ENCODE measurements around the gene KIF26B.
"Not testable (repeated sequence)": the region's sequence is repeated elsewhere in the genome, so short reads cannot be mapped to it uniquely, and the experiment has no call there.

The KIF26B gene

DNA sequence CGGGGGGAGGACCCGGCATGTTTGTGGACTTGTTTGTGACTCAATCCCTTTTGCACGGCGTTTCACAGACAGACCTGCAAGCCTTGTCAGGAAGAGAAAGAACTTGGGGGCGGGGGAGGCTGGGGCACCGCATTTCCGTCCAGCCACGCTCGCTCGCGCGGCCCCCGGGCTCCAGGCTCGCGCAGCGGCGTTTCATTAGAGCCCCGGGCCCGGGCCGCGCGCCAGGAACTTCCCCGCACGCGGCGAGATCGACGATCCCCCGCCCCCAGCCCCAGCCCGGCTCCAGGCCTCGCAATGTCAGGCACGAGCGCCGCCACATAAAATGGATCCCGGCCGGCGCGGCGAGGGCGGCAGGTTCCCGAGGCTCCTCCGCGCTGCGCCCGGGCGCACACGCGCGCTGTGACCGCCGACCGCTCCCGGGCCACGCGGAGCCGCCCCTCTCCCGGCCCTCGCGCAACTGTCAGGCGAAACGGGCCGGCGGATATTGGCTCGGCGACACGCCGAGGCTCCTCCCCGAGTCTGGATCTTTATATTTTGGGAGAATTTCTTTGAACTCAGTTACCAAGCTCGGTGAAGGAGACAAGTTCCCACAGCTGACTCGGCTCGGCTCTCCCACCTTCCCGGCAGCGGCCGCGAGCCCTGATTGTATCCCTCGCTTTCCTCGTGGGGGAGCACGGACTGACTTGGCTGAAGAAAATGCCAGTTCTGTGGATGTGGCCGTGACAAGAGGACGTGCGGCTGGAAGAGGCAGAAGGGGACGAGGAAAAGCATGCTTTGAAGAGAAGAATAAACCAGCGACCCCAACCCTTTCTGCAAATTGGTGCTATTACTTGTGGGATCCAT lies at the start of gene KIF26B:
Gene KIF26B (plus strand): TSS at position 557 of the 843 bp plus-strand sequence. CDS start 440 bp downstream, outside the sequence.
- peak; percentile 70 for DNase-seq (ENCODE audit: low spot score)

DNA sequence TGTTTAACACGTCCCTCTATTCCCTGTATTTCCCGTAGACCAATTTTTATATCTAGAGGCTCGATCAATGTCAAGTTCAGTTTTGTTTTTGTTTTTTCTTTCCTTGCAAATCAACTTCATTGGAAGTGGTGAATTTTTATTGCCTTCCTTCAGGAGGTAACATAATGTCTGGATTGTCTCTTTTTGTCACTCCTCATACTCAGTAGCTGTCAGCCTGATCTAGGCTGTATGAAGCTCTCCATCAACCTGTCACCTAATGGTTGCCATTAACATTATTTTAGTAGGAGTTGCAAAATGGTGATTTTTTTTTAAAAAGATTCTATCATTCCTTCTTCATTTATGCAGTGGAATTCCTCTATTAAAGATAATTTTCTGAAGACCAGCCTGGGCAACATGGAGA lies 49.7 kb upstream of the KIF26B start:
- no peak for DNase-seq (ENCODE audit: low spot score)

- DNase-seq (ENCODE audit: low spot score): no peak
These were observed 48.9 kb upstream of the KIF26B start for GRCh38 chr1:245105815-245106410.

DNA sequence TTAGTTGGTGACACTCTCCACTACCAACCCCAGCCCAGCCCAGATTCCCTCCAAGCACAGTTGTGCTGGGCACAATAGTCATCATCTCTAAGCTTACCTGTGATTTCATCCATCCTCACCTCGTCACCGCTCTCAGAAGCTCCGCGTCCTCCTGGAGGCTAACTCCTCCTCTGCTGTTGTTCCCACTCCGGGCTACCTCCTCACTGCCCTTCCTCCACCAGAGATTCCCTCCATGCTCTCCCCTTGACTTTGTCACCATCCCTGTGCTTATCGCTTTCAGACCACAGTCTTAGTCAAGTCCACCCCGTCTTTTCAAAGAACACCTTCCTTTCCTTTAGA lies 47.0 kb upstream of the KIF26B start:
- no peak for DNase-seq (ENCODE audit: low spot score)

GRCh38 chr1:245108246-245108645 lies 46.5 kb upstream of the KIF26B start:
- DNase-seq (ENCODE audit: low spot score): no peak

DNA sequence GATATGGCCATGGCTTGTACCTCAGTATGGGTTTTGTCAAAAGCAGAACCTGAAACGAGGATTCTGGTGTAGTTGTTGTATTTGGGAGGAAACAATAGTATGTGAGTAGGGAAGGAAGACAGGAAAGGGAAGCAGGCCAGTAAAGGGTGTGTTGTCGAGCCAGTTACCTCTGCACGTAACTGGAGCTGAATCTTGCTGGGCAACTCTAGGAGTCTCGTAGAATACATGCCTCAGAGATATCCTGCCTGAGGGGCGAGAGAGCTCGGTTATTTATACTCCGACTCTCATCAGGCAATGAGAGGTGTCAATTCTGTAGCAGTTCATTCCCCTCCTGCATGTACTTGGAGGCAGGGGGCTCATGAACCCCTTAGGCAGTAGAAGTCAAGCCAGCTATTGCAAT lies 45.9 kb upstream of the KIF26B start:
- DNase-seq (ENCODE audit: low spot score): no peak

DNA sequence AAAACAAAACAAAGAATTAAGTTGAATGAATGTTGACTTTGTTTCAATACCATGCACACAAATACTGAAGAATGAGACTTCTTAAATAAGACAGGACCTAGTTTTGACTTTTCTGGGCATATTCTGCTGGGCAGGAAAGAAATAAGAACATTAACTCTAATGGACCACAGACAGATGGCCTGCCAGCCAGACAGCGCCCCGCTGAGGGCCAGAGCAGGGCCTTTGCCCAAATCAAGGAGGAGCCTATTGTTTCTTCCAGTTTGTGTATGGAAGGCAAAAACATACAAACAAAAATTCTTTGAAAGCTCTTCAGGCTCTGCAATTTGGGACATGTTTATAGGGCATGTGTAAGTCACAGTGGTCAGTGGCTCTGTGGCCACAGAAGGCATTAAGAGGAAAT lies 44.4 kb upstream of the KIF26B start:
- no peak for DNase-seq (ENCODE audit: low spot score)

- DNase-seq (ENCODE audit: low spot score): no peak
These were observed 43.7 kb upstream of the KIF26B start for GRCh38 chr1:245111073-245111472.

- no peak for DNase-seq (ENCODE audit: low spot score)
These were observed 41.1 kb upstream of the KIF26B start for GRCh38 chr1:245113649-245114048.

GRCh38 chr1:245116131-245116530 lies 38.7 kb upstream of the KIF26B start:
- DNase-seq (ENCODE audit: low spot score): no peak

DNA sequence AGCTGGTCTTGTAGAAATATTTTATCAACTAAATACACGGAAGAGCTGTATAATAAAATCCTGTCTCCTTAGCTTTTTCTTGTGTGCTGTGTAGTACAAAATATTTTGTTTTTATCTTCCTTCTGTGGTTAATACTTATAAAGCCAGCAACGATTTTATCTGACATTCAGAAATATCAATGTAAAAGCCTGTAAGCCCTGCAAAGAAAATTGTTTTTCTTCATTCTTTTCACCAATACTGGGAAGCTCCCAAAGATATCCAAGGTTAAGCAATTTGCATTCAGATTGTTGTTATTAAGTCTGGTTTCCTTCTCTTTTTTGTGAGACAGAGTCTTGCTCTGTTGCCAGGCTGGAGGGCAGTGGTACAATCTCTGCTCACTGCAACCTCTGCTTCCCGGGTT lies 38.0 kb upstream of the KIF26B start:
- DNase-seq (ENCODE audit: low spot score): no peak

- DNase-seq (ENCODE audit: low spot score): no peak
These were observed 36.7 kb upstream of the KIF26B start for GRCh38 chr1:245118066-245118465.

- no peak for DNase-seq (ENCODE audit: low spot score)
These were observed 36.0 kb upstream of the KIF26B start for GRCh38 chr1:245118806-245119205.

- DNase-seq (ENCODE audit: low spot score): no peak
These were observed 33.3 kb upstream of the KIF26B start for GRCh38 chr1:245121523-245121922.

GRCh38 chr1:245124241-245124640 lies 30.5 kb upstream of the KIF26B start:
- DNase-seq (ENCODE audit: low spot score): no peak

GRCh38 chr1:245124644-245125043 lies 30.1 kb upstream of the KIF26B start:
- no peak for DNase-seq (ENCODE audit: low spot score)

- DNase-seq (ENCODE audit: low spot score): no peak
These were observed 28.3 kb upstream of the KIF26B start for GRCh38 chr1:245126530-245126929.

DNA sequence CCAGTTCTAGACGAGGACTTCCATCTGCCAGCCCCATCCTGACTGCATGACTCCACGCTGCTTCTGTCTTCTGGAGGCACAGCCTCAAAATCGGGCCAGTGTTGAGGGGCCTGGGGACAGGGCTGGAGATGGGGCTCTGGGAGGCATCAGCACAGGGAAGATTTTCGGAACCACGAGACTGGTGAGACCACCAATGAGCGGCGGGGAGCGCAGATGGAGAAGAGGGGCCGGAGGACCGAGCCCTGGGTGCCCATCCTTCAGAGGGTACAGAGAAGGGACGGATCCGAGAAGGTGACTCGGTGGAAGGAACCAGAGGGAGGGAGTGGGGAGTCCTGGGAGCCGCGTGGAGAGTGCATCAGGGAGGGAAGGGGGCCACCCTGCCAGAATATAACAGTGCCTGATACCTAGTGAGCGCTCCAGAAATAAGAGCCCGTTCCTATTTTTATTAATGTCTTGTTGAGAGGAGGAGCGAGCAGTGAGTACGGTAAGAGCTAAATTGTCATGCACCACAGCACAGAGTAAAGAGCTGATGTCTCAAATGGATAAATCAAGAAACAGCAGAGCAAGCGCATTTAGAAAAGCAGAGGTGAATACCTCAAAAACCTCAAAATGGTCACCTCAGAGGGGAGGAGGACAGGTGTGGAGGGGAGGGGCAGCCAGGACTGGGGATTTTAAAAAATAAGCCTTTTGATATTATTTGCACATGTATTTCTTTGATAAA lies 26.2 kb upstream of the KIF26B start:
- DNase-seq (ENCODE audit: low spot score): no peak

DNA sequence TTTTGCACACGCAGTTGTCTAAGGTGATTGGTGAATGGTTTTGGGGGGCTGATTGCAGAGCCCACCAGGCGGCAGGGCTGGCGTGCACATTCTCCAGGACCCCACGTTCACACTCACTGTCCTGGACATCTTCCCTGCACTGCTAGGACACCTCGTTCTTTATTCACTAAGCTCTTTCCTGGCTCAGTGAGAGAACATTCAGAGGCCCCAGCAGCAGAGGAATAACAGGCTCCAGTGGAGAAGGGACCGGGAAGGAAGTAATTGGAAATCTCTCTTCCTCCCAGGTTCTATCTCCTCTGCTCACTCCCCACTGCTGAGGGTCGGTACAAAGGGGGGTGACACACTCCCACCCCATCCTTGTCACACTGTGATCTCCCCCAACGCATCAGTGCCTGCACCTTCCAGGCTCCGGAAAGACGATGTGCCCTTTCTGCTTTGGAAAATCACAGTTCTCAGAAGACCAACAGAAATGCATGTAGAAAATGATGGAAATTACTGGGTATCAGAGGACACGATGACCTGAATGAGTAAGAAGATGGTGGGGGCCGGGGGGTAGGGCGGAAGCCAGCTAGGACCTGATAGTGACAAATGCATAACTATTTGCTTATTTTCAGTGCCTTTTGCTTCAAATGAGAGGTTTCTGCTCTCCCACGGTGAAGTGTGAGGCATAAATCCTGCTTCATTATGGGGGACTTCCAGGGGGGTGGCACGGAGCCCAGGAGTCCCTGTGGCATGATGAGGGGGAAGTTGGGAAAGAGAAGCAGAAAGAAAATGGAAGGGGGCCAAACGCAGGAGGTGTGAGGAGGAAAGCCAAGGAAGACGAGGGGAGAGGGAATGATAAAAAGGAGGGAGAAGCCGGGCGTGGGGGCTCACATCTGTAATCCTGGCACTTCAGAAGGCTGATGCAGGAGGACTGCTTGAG lies 25.2 kb upstream of the KIF26B start:
- DNase-seq (ENCODE audit: low spot score): no peak

GRCh38 chr1:245130281-245131025 lies 24.3 kb upstream of the KIF26B start:
- not testable (repeated sequence) for DNase-seq (ENCODE audit: low spot score)

DNA sequence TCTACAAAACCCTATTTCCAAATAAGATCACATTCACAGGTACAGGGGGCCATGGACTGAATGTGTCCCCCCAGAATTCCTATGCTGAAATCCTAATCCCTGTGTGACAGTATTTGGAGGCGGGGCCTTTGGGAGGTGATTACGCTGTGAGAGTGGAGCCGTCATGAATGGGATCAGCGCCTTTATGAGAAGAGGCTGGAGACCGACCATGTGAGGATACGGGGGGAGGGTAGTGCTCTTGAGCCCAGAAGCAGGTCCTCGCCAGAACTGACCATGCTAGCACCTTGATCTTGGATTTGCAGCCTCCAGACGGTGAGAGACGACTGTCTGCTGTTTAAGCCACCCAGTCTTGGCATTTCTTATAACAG lies 23.8 kb upstream of the KIF26B start:
- no peak for DNase-seq (ENCODE audit: low spot score)

Measured in AG08396 (cell line).